Kidney epithelial cell (primary cell): ENCODE results near the gene SNX21. TPM values are rescaled to one million over a fixed set of nuclear protein-coding genes. Genes with fewer than 3 reads are reported as not detected.
A peak's percentile ranks its signal among the peaks of the same experiment; 100 is the strongest.
"Not testable (repeated sequence)": the region's sequence is repeated elsewhere in the genome, so short reads cannot be mapped to it uniquely, and the experiment has no call there.

ENCODE experiments used
- DNase-seq: peaks from one replicate; pipeline ENCODE4 v3.0.0-alpha.2; 2010; ENCODE audit warnings: low read depth
- H3K27me3 ChIP-seq: 2 replicates; pipeline ENCODE4 v1.6.0; 2011; ENCODE audit warnings: low read length; ENCODE audit not compliant: control insufficient read depth, insufficient read depth
- H3K36me3 ChIP-seq: 2 replicates; pipeline ENCODE4 v1.5.1; 2011; ENCODE audit warnings: low read length; ENCODE audit not compliant: control insufficient read depth, insufficient read depth
- H3K4me3 ChIP-seq: 2 replicates; pipeline ENCODE4 v1.5.1; 2011; ENCODE audit warnings: low read depth, mild to moderate bottlenecking, control low read depth, low read length
- CTCF ChIP-seq: IDR thresholded peaks from 2 replicates; pipeline ENCODE4 v1.5.1; 2011; ENCODE audit warnings: mild to moderate bottlenecking, moderate library complexity, low read length, control low read depth, inconsistent platforms; ENCODE audit not compliant: insufficient read depth, poor library complexity, severe bottlenecking
- total RNA-seq: library from RNA; depleted of rRNA; stranded (reverse); fragments of >200 nt; gene quantifications from 2 replicates; pipeline ENCODE4 v1.2.3, GENCODE V29; 2015

The SNX21 gene
- total RNA-seq, 1 donor from 2014 or later = 24.7 TPM

- no peak for TF ChIP-seq CTCF
- Histone ChIP-seq H3K27me3 (peaks cover 15% of the 10 kb centered on the region), H3K4me3 (no peak overlapping the region), H3K36me3 (no peaks in the 10 kb centered on the region)
- DNase-seq = no peak
Observed at GRCh38 chr20:45827712-45828111, 5.9 kb upstream of the SNX21 start.

- TF ChIP-seq CTCF = no peak
- Histone ChIP-seq H3K4me3 (no peak overlapping the region), H3K27me3 (peaks cover 7% of the 10 kb centered on the region), H3K36me3 (no peaks in the 10 kb centered on the region)
- DNase-seq = no peak
Observed at GRCh38 chr20:45828589-45828988, 5.0 kb upstream of the SNX21 start.

GRCh38 chr20:45829673-45830106 is 3.9 kb upstream of the SNX21 start:
- not testable (repeated sequence) for H3K4me3 ChIP-seq, H3K27me3 ChIP-seq, H3K36me3 ChIP-seq, DNase-seq

- no peak for DNase-seq
- Histone ChIP-seq H3K36me3 (no peaks in the 10 kb centered on the region), H3K27me3 (no peaks in the 10 kb centered on the region), H3K4me3 (no peak overlapping the region)
- no peak for TF ChIP-seq CTCF
Observed at GRCh38 chr20:45832619-45833018, 980 bp upstream of the SNX21 start.

- peak overlapping the region; percentile 54 for H3K4me3 ChIP-seq
- H3K36me3 ChIP-seq = no peaks in the 10 kb centered on the region
- H3K27me3 ChIP-seq = no peaks in the 10 kb centered on the region
- DNase-seq = no peak
- no peak for TF ChIP-seq CTCF
Observed at GRCh38 chr20:45833883-45834796, 541 bp downstream of the SNX21 start.

GRCh38 chr20:45834797-45835161 is 1.2 kb downstream of the SNX21 start:
- no peak for TF ChIP-seq CTCF
- Histone ChIP-seq H3K4me3 (no peak overlapping the region), H3K27me3 (no peaks in the 10 kb centered on the region), H3K36me3 (no peaks in the 10 kb centered on the region)
- no peak for DNase-seq
